HepG2 (cell line): Measurements from ENCODE around the gene NUP153. TPM values are rescaled to one million over a fixed set of nuclear protein-coding genes. Genes with fewer than 3 reads are reported as not detected.

Experiments
- CREBL2 ChIP-seq: sonication (generic); formaldehyde crosslinking; IDR thresholded peaks from 2 replicates; pipeline ENCODE4 v1.8.1; 2023; ENCODE audit warnings: missing genetic modification reagents, mild to moderate bottlenecking, borderline replicate concordance
- GLI4 ChIP-seq: sonication (generic); formaldehyde crosslinking; IDR thresholded peaks from 2 replicates; pipeline ENCODE4 v1.5.1; 2020; ENCODE audit warnings: missing genetic modification reagents, mild to moderate bottlenecking, moderate library complexity, borderline replicate concordance
- HNRNPLL ChIP-seq: fragments of 200-400 bp; formaldehyde crosslinking; IDR thresholded peaks from 2 replicates; pipeline ENCODE4 v1.6.1; 2017; ENCODE audit warnings: mild to moderate bottlenecking, low read depth, low read length; ENCODE audit not compliant: poor library complexity, severe bottlenecking
- IRF2 ChIP-seq: IDR thresholded peaks from 2 replicates; pipeline ENCODE4 v1.6.1; 2018; ENCODE audit warnings: missing genetic modification reagents, missing compliant biosample characterization
- JARID2 ChIP-seq: sonication (generic); formaldehyde crosslinking; IDR thresholded peaks from 2 replicates; pipeline ENCODE4 v1.8.1; 2023; ENCODE audit warnings: missing genetic modification reagents, inconsistent platforms; ENCODE audit not compliant: insufficient replicate concordance
- KLF12 ChIP-seq: sonication (generic); formaldehyde crosslinking; IDR thresholded peaks from 2 replicates; pipeline ENCODE4 v1.4.0; 2020; ENCODE audit warnings: missing genetic modification reagents, borderline replicate concordance
- KLF9 ChIP-seq: IDR thresholded peaks from 2 replicates; pipeline ENCODE4 v1.6.1; 2016; ENCODE audit warnings: low read depth
- MXD1 ChIP-seq: sonication (generic); formaldehyde crosslinking; IDR thresholded peaks from 2 replicates; pipeline ENCODE4 v1.4.0; 2020; ENCODE audit warnings: mild to moderate bottlenecking, missing genetic modification reagents
- NFIC ChIP-seq: IDR thresholded peaks from 2 replicates; pipeline ENCODE4 v1.6.1; 2012; ENCODE audit warnings: mild to moderate bottlenecking, low read length, inconsistent platforms
- NR2F6 ChIP-seq, 2 experiments: IDR thresholded peaks; 2 replicates each; pipeline ENCODE4 v1.6.1; 2016; ENCODE audit warnings: antibody characterized with exemption in 1 of 2, mild to moderate bottlenecking in 1 of 2
- PAWR ChIP-seq: sonication (generic); formaldehyde crosslinking; IDR thresholded peaks from 2 replicates; pipeline ENCODE4 v1.4.0; 2020; ENCODE audit warnings: missing genetic modification reagents, mild to moderate bottlenecking, borderline replicate concordance
- SALL2 ChIP-seq: sonication (generic); formaldehyde crosslinking; IDR thresholded peaks from 2 replicates; pipeline ENCODE4 v1.8.1; 2023; ENCODE audit warnings: mild to moderate bottlenecking, missing genetic modification reagents, inconsistent platforms
- SAP130 ChIP-seq: IDR thresholded peaks from 2 replicates; pipeline ENCODE4 v1.6.1; 2016; ENCODE audit warnings: low read depth
- SP140L ChIP-seq: sonication (generic); formaldehyde crosslinking; IDR thresholded peaks from 2 replicates; pipeline ENCODE4 v1.4.0; 2020; ENCODE audit warnings: missing genetic modification reagents, borderline replicate concordance
- U2AF2 ChIP-seq: fragments of 200-400 bp; formaldehyde crosslinking; IDR thresholded peaks from 2 replicates; pipeline ENCODE4 v1.6.1; 2017; ENCODE audit warnings: low read depth, mild to moderate bottlenecking, low read length
- XRCC5 ChIP-seq: fragments of 200-400 bp; formaldehyde crosslinking; optimal IDR thresholded peaks from 2 replicates; pipeline ENCODE3; 2017; ENCODE audit warnings: mild to moderate bottlenecking, low read length
- ZBTB14 ChIP-seq: sonication (generic); formaldehyde crosslinking; IDR thresholded peaks from 2 replicates; pipeline ENCODE4 v1.4.0; 2020; ENCODE audit warnings: missing genetic modification reagents
- ZBTB37 ChIP-seq: sonication (generic); formaldehyde crosslinking; IDR thresholded peaks from 2 replicates; pipeline ENCODE4 v1.4.0; 2020; ENCODE audit warnings: mild to moderate bottlenecking, missing genetic modification reagents
- ZNF256 ChIP-seq: sonication (generic); formaldehyde crosslinking; conservative IDR thresholded peaks from 2 replicates; pipeline ENCODE4 v1.4.0; 2020; ENCODE audit warnings: missing genetic modification reagents
- ZNF382 ChIP-seq: sonication (generic); formaldehyde crosslinking; IDR thresholded peaks from 2 replicates; pipeline ENCODE4 v1.5.0; 2020; ENCODE audit warnings: missing genetic modification reagents, mild to moderate bottlenecking, borderline replicate concordance
- ZNF432 ChIP-seq: sonication (generic); formaldehyde crosslinking; IDR thresholded peaks from 2 replicates; pipeline ENCODE4 v1.5.0; 2020; ENCODE audit warnings: missing genetic modification reagents, mild to moderate bottlenecking, borderline replicate concordance
- ZNF460 ChIP-seq: sonication (generic); formaldehyde crosslinking; IDR thresholded peaks from 2 replicates; pipeline ENCODE4 v1.5.1; 2020; ENCODE audit warnings: missing genetic modification reagents, mild to moderate bottlenecking, borderline replicate concordance
- ZNF484 ChIP-seq: sonication (generic); formaldehyde crosslinking; IDR thresholded peaks from 2 replicates; pipeline ENCODE4 v1.5.1; 2020; ENCODE audit warnings: mild to moderate bottlenecking, low read depth, missing genetic modification reagents, borderline replicate concordance
- ZNF703 ChIP-seq: sonication (generic); formaldehyde crosslinking; IDR thresholded peaks from 2 replicates; pipeline ENCODE4 v1.5.1; 2020; ENCODE audit warnings: missing genetic modification reagents, mild to moderate bottlenecking, moderate library complexity, borderline replicate concordance
- ZNF709 ChIP-seq: sonication (generic); formaldehyde crosslinking; IDR thresholded peaks from 2 replicates; pipeline ENCODE4 v1.5.0; 2020; ENCODE audit warnings: mild to moderate bottlenecking, missing genetic modification reagents
- ZNF75D ChIP-seq: sonication (generic); formaldehyde crosslinking; IDR thresholded peaks from 2 replicates; pipeline ENCODE4 v1.8.1; 2023; ENCODE audit warnings: missing genetic modification reagents, mild to moderate bottlenecking, borderline replicate concordance
- ZNF883 ChIP-seq: sonication (generic); formaldehyde crosslinking; IDR thresholded peaks from 2 replicates; pipeline ENCODE4 v1.5.1; 2020; ENCODE audit warnings: mild to moderate bottlenecking, missing genetic modification reagents; ENCODE audit errors: not compliant biosample characterization
- polyA plus RNA-seq, 8 experiments: library from polyadenylated mRNA; depleted of rRNA in 3 of 8; stranded (reverse) in 7 of 8; unstranded in 1 of 8; fragments of >200 nt; fragmentation: Illumina TruSeq in 4 of 8; extraction: Trizol in 4 of 8; gene quantifications; 2 replicates each; pipeline versions ENCODE4 v1.2.1 to v1.2.3, GENCODE V29; 2011 to 2016; ENCODE audit warnings: low read depth in 4 of 8, missing spikeins in 1 of 8, mixed read lengths in 1 of 8; ENCODE audit not compliant: insufficient read depth in 1 of 8
- total RNA-seq, 5 experiments: library from RNA; depleted of rRNA; stranded (reverse); fragments of >200 nt; fragmentation: Illumina TruSeq; extraction: Trizol; gene quantifications; 2 replicates each; pipeline ENCODE4 v1.2.3, GENCODE V29; 2016; ENCODE audit warnings: low read depth in 1 of 5

Gene NUP153
- total and polyA plus RNA-seq, 2 of the 13 experiments (the other 11 are each of a cell fraction or from before 2014, with no cell fraction given), result 29.8 to 55.2 TPM

- 0 out of 2 replicates have a peak, but pooled peaks have one; percentile 47 for TF ChIP-seq SP140L (CRISPR knock-in tag)
- no peak for TF ChIP-seq ZBTB37 (CRISPR knock-in tag)
- TF ChIP-seq ZNF883 (CRISPR knock-in tag), result peak; percentile 78
- TF ChIP-seq ZBTB14 (CRISPR knock-in tag), result peak; percentile 14
- TF ChIP-seq MXD1 (CRISPR knock-in tag), result no peak; the same call in 1 of the 2 replicates
- no peak for TF ChIP-seq ZNF460 (CRISPR knock-in tag)
- no peak; the same call in 1 of the 2 replicates for TF ChIP-seq NR2F6 (IDR thresholded peaks at IDR 0.05)
- no peak; the same call in 1 of the 2 replicates for TF ChIP-seq NR2F6 (CRISPR knock-in tag; IDR thresholded peaks at IDR 0.05)
- no peak for TF ChIP-seq HNRNPLL
- TF ChIP-seq NFIC, result no peak
- TF ChIP-seq ZNF484 (CRISPR knock-in tag), result no peak
- TF ChIP-seq JARID2 (CRISPR knock-in tag), result no peak
- TF ChIP-seq KLF9 (CRISPR knock-in tag), result 0 out of 2 replicates have a peak, but pooled peaks have one; percentile 24
- no peak for TF ChIP-seq U2AF2
- TF ChIP-seq SAP130 (CRISPR knock-in tag), result peak; percentile 40; the same call in 1 of the 2 replicates
- TF ChIP-seq ZNF432 (CRISPR knock-in tag), result no peak
- TF ChIP-seq CREBL2 (CRISPR knock-in tag), result 0 out of 2 replicates have a peak, but pooled peaks have one; percentile 15
- no peak for TF ChIP-seq GLI4
- no peak for TF ChIP-seq PAWR (CRISPR knock-in tag)
- no peak for TF ChIP-seq IRF2 (CRISPR knock-in tag)
- TF ChIP-seq ZNF709 (CRISPR knock-in tag), result peak; percentile 92
- TF ChIP-seq KLF12 (CRISPR knock-in tag), result no peak; the same call in 1 of the 2 replicates
- TF ChIP-seq ZNF382 (CRISPR knock-in tag), result no peak
- no peak; the same call in 1 of the 2 replicates for TF ChIP-seq ZNF256
- no peak for TF ChIP-seq ZNF75D (CRISPR knock-in tag)
- no peak for TF ChIP-seq XRCC5
- TF ChIP-seq SALL2 (CRISPR knock-in tag), result no peak; the same call in none of the 2 replicates
- TF ChIP-seq ZNF703 (CRISPR knock-in tag), result no peak
Observed at GRCh38 chr6:17600527-17601385, 106.0 kb downstream of the NUP153 start (continued).
